ENCODE results near the gene NAT16. TPM values are rescaled to one million over a fixed set of nuclear protein-coding genes. Genes with fewer than 3 reads are reported as not detected.

NAT16 gene
- total and polyA plus RNA-seq, 2 of the 13 experiments (the other 11 are each of a cell fraction or from before 2014, with no cell fraction given) = 0.04 TPM; not detected in 1

GRCh38 chr7:101220295-101220694, 40.2 kb upstream of the NAT16 start (continued):
- TF ChIP-seq GMEB1 (CRISPR knock-in tag; IDR thresholded peaks at IDR 0.05; ENCODE audit: borderline replicate concordance) = no peak
- TF ChIP-seq ISL2 (CRISPR knock-in tag; IDR thresholded peaks at IDR 0.05) = no peak
- no peak for TF ChIP-seq SNAPC4 (CRISPR knock-in tag; IDR thresholded peaks at IDR 0.05)
- TF ChIP-seq ZGPAT (CRISPR knock-in tag; IDR thresholded peaks at IDR 0.05) = 0 out of 2 replicates have a peak, but pooled peaks have one; percentile 39
- TF ChIP-seq ESRRA (CRISPR knock-in tag; IDR thresholded peaks at IDR 0.05; ENCODE audit: low read depth) = peak; percentile 81; the same call in 1 of the 2 replicates
- no peak for TF ChIP-seq HOXA9 (CRISPR knock-in tag; IDR thresholded peaks at IDR 0.05; ENCODE audit: borderline replicate concordance)
- TF ChIP-seq SETDB1 (CRISPR knock-in tag; IDR thresholded peaks at IDR 0.05; ENCODE audit: borderline replicate concordance) = no peak
- no peak for TF ChIP-seq ZNF101 (CRISPR knock-in tag; IDR thresholded peaks at IDR 0.05; ENCODE audit: borderline replicate concordance, low read depth)
- TF ChIP-seq AKAP8 (CRISPR knock-in tag; IDR thresholded peaks at IDR 0.05) = no peak
- TF ChIP-seq ELK4 (CRISPR knock-in tag; IDR thresholded peaks at IDR 0.05; ENCODE audit: borderline replicate concordance) = no peak
- no peak for TF ChIP-seq SP140L (CRISPR knock-in tag; IDR thresholded peaks at IDR 0.05; ENCODE audit: borderline replicate concordance)
- TF ChIP-seq NCOA5 (CRISPR knock-in tag; IDR thresholded peaks at IDR 0.05) = no peak
- no peak for TF ChIP-seq ZSCAN20 (CRISPR knock-in tag; IDR thresholded peaks at IDR 0.05; ENCODE audit: borderline replicate concordance)
- TF ChIP-seq DRAP1 (CRISPR knock-in tag; IDR thresholded peaks at IDR 0.05) = no peak
- TF ChIP-seq ZNF292 (CRISPR knock-in tag; IDR thresholded peaks at IDR 0.05; ENCODE audit: borderline replicate concordance, low read depth) = no peak
- no peak for TF ChIP-seq ZNF503 (CRISPR knock-in tag; IDR thresholded peaks at IDR 0.05)
